ENCODE results near the gene HEATR5A.
"Not testable (repeated sequence)": the region's sequence is repeated elsewhere in the genome, so short reads cannot be mapped to it uniquely, and the experiment has no call there.

The HEATR5A gene

GRCh38 chr14:31326111-31326510 is 94.2 kb downstream of the HEATR5A start:
- peak; percentile 57 for DNase-seq (ENCODE audit: low read depth)

GRCh38 chr14:31323419-31323818 is 96.9 kb downstream of the HEATR5A start:
- DNase-seq (ENCODE audit: low read depth) = no peak

GRCh38 chr14:31320922-31321766 is 99.2 kb downstream of the HEATR5A start:
- no peak for DNase-seq (ENCODE audit: low read depth)

- no peak for DNase-seq (ENCODE audit: low read depth)
Observed at GRCh38 chr14:31320216-31320615, 100.1 kb downstream of the HEATR5A start.

- no peak for DNase-seq (ENCODE audit: low read depth)
Observed at GRCh38 chr14:31319701-31320100, 100.6 kb downstream of the HEATR5A start.

- no peak for DNase-seq (ENCODE audit: low read depth)
Observed at GRCh38 chr14:31312934-31313333, 107.4 kb downstream of the HEATR5A start.

- DNase-seq (ENCODE audit: low read depth) = not testable (repeated sequence)
Observed at GRCh38 chr14:31312370-31312769, 108.0 kb downstream of the HEATR5A start.

- DNase-seq (ENCODE audit: low read depth) = no peak
Observed at GRCh38 chr14:31307618-31308017, 112.7 kb downstream of the HEATR5A start.

GRCh38 chr14:31307198-31307597 is 113.2 kb downstream of the HEATR5A start:
- no peak for DNase-seq (ENCODE audit: low read depth)

GRCh38 chr14:31303654-31304053 is 116.7 kb downstream of the HEATR5A start:
- DNase-seq (ENCODE audit: low read depth) = no peak

GRCh38 chr14:31300883-31301282 is 119.5 kb downstream of the HEATR5A start:
- no peak for DNase-seq (ENCODE audit: low read depth)

- DNase-seq (ENCODE audit: low read depth) = no peak
Observed at GRCh38 chr14:31300296-31300695, 120.1 kb downstream of the HEATR5A start.

GRCh38 chr14:31297701-31298344 is 122.5 kb downstream of the HEATR5A start:
- DNase-seq (ENCODE audit: low read depth) = no peak

GRCh38 chr14:31297112-31297511 is 123.2 kb downstream of the HEATR5A start:
- DNase-seq (ENCODE audit: low read depth) = no peak

GRCh38 chr14:31294746-31295405 is 125.5 kb downstream of the HEATR5A start:
- no peak for DNase-seq (ENCODE audit: low read depth)

- no peak for DNase-seq (ENCODE audit: low read depth)
Observed at GRCh38 chr14:31292937-31293616, 127.3 kb downstream of the HEATR5A start.

GRCh38 chr14:31291210-31291609 is 129.1 kb downstream of the HEATR5A start:
- peak; percentile 60 for DNase-seq (ENCODE audit: low read depth)

GRCh38 chr14:31287294-31287972 is 132.9 kb downstream of the HEATR5A start:
- DNase-seq (ENCODE audit: low read depth) = no peak

- no peak for DNase-seq (ENCODE audit: low read depth)
Observed at GRCh38 chr14:31286456-31287293, 133.7 kb downstream of the HEATR5A start.

GRCh38 chr14:31283578-31284252 is 136.6 kb downstream of the HEATR5A start:
- no peak for DNase-seq (ENCODE audit: low read depth)
